Endothelial cell (in vitro differentiated cells): ENCODE data around the gene TGFBR3. TPM values are rescaled to one million over a fixed set of nuclear protein-coding genes. Genes with fewer than 3 reads are reported as not detected.
A peak's percentile ranks its signal among the peaks of the same experiment; 100 is the strongest.
"Not testable (repeated sequence)": the region's sequence is repeated elsewhere in the genome, so short reads cannot be mapped to it uniquely, and the experiment has no call there.

Experiments
- DNase-seq: peaks from one replicate; pipeline ENCODE4 v3.0.0; 2021; ENCODE audit warnings: low spot score
- H3K27ac Mint-ChIP-seq: one replicate; pipeline ENCODE4 v1.8.0; 2021; ENCODE audit warnings: mixed read lengths, inconsistent platforms; ENCODE audit not compliant: unreplicated experiment
- H3K27me3 Mint-ChIP-seq: one replicate; pipeline ENCODE4 v1.8.0; 2021; ENCODE audit warnings: mild to moderate bottlenecking, moderate library complexity, mixed read lengths, inconsistent platforms; ENCODE audit not compliant: unreplicated experiment
- H3K36me3 Mint-ChIP-seq: one replicate; pipeline ENCODE4 v1.8.0; 2021; ENCODE audit warnings: mild to moderate bottlenecking, low read depth, mixed read lengths, inconsistent platforms; ENCODE audit not compliant: unreplicated experiment
- H3K4me1 Mint-ChIP-seq: one replicate; pipeline ENCODE4 v1.8.0; 2021; ENCODE audit warnings: mild to moderate bottlenecking, mixed read lengths, inconsistent platforms; ENCODE audit not compliant: unreplicated experiment
- H3K4me3 Mint-ChIP-seq: one replicate; pipeline ENCODE4 v1.8.0; 2021; ENCODE audit warnings: mild to moderate bottlenecking, mixed read lengths, inconsistent platforms; ENCODE audit not compliant: unreplicated experiment
- H3K9me3 Mint-ChIP-seq: one replicate; pipeline ENCODE4 v1.8.0; 2021; ENCODE audit warnings: mixed read lengths, inconsistent platforms; ENCODE audit not compliant: unreplicated experiment
- total RNA-seq: library from RNA; stranded (reverse); fragmentation: NEBNext Ultra II Directional; extraction: Animal tissue kit (Norgen Biotek cat#: 25700); gene quantifications from one replicate; pipeline ENCODE4 v1.2.1, GENCODE V29; 2021; ENCODE audit not compliant: unreplicated experiment
- TF ChIP-seq, protein P1 (sequence below): fragments of 200-600 bp; sonication (generic); IDR thresholded peaks from one replicate; pipeline ENCODE4 v1.5.0; 2021; ENCODE audit warnings: antibody characterized with exemption; ENCODE audit not compliant: unreplicated experiment

The TGFBR3 gene
- total RNA-seq, 1 donor from 2014 or later = 39.2 TPM

DNA sequence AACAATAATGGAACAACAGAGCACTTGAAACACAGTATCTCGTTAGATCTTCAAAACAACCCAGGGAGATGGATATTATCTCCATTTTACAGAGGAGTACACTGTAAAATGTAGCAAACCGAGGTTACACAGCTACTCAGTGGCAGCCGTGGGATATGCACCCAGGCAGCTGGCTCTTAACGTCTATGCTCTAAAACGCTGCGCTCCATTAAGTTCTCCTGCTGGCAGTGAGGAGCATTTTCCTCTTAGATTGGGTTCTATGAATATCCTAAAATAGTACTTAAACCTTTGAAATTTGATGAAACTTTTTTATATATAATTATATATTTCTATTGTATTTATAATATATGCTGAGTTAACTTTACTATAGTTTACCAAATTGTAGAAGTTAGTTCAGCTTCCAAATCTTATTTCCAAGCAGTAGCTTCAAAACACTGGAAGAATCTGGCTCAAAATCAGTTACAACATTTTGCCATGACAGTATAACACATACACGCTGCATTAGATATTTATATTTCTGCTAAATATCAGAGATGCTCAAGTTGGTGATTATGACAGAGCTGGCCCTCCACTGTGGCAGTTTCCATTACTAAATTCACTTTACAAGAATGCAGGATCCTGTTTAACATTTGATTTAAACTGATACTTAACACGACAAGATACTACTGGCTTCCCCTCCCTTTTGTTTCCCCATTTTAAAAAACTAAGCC, 49.5 kb downstream of the TGFBR3 start:
- no peak for DNase-seq
- TF ChIP-seq, protein P1, sequence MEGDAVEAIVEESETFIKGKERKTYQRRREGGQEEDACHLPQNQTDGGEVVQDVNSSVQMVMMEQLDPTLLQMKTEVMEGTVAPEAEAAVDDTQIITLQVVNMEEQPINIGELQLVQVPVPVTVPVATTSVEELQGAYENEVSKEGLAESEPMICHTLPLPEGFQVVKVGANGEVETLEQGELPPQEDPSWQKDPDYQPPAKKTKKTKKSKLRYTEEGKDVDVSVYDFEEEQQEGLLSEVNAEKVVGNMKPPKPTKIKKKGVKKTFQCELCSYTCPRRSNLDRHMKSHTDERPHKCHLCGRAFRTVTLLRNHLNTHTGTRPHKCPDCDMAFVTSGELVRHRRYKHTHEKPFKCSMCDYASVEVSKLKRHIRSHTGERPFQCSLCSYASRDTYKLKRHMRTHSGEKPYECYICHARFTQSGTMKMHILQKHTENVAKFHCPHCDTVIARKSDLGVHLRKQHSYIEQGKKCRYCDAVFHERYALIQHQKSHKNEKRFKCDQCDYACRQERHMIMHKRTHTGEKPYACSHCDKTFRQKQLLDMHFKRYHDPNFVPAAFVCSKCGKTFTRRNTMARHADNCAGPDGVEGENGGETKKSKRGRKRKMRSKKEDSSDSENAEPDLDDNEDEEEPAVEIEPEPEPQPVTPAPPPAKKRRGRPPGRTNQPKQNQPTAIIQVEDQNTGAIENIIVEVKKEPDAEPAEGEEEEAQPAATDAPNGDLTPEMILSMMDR = no peak
- Mint-ChIP-seq H3K36me3 (no peaks in the 10 kb centered on the region), H3K4me3 (no peak overlapping the region), H3K27ac (no peak overlapping the region), H3K9me3 (no peaks in the 10 kb centered on the region), H3K4me1 (no peaks in the 10 kb centered on the region), H3K27me3 (peaks cover 2% of the 10 kb centered on the region)

DNA sequence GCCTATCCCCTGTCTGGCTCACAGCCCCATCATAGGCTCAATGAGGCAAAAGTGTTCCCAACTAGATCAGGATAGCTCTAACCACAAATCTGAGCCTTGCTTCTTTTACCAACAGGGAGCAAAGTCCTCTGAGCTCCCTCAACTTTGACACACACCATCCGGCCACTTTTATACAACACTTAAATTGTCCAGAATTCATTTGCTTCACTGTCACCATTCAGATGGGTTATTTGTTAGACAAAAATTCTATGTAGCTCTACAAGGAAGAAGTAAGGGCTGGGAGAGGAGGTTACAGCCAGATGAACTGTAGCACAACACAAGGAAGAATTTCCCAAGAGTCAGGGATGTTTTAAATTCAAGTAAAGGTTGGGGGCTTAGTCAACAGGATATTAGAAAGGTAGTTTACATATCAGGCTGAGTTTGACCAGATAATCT, 50.8 kb downstream of the TGFBR3 start:
- Mint-ChIP-seq H3K36me3 (no peaks in the 10 kb centered on the region), H3K27ac (no peak overlapping the region), H3K9me3 (no peaks in the 10 kb centered on the region), H3K4me3 (peak overlapping the region; percentile 29), H3K27me3 (peaks cover 4% of the 10 kb centered on the region), H3K4me1 (no peaks in the 10 kb centered on the region)
- TF ChIP-seq, protein P1 = no peak
- no peak for DNase-seq

DNA sequence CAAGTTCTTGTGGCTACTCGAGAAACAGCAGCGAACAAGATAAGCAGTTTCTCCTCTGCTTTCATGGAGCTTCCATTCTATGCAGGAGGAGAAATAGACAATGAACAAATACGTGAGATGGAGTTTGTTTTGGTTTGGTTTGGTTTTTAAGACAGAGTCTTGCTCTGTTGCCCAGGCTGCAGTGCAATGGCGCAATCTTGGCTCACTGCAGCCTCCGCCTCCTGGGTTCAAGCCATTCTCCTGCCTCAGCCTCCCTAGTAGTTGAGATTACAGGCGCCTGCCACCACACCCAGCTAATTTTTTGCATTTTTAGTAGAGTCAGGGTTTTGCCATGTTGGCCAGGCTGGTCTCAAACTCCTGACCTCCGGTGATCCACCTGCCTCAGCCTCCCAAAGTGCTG, 51.4 kb downstream of the TGFBR3 start:
- not testable (repeated sequence) for H3K4me1 Mint-ChIP-seq, DNase-seq, H3K9me3 Mint-ChIP-seq, H3K27me3 Mint-ChIP-seq, H3K4me3 Mint-ChIP-seq, H3K36me3 Mint-ChIP-seq, H3K27ac Mint-ChIP-seq

DNA sequence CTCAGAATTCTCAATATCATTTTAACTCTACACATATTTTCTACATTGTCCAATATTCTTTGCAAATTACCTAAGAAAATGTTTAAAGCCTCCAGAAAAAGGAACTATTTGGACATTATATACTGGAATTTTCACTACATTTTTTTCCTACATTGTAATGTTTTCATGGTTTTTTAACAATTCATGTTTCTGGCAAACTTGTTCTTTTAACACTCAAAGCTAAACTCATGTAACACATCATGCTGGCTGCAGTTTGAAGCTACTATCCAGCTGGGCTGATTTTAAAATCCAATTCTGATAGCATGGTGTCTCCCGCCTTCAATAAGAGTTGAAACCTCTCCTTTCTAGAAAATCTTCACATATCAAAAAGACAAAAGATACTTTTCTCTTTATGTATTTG, 52.0 kb downstream of the TGFBR3 start:
- no peak for DNase-seq
- Mint-ChIP-seq H3K36me3 (no peaks in the 10 kb centered on the region), H3K4me3 (no peak overlapping the region), H3K9me3 (no peaks in the 10 kb centered on the region), H3K27ac (no peak overlapping the region), H3K4me1 (no peaks in the 10 kb centered on the region), H3K27me3 (peaks cover 5% of the 10 kb centered on the region)
- TF ChIP-seq, protein P1 = no peak

DNA sequence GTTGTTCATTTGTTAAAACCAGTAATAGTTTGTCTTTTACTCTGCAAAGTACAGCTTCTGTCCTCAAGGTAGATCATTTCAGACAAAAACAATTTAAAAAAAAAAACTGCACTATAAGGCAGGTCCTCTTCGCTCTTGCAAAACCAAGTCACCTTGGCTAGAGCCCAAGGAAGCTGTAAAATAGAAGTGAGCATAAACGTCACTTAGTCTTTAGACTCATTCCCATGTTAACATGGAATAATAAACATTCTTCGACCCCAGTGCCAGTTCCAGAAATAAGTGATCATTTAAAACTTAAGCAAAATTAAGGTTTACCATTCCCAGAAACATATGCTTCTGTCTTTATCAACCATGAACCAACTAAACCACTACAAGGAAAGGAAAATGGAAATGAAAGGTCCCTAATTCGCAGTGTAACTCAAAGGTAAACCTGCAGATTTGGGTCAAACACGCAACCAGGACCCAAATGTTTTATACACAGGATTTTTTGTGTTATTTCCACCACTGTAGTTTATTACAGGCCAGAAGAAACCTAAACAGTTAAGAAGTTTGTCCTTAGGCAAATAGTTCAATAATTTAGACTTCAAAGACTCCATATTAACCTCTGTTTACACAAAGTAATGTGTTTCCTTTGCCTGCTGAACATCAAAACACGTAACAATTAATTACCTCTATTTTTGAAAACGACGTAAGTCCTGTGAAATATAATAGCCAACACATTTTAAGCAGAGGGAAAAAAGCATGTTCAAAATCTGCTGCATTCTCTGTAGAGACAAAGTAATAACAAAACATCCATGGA, 54.6 kb downstream of the TGFBR3 start:
- peaks cover 11% of the 10 kb centered on the region for H3K4me1 Mint-ChIP-seq
- no peaks in the 10 kb centered on the region for H3K9me3 Mint-ChIP-seq
- TF ChIP-seq, protein P1 = no peak
- no peak for DNase-seq
- no peak overlapping the region for H3K27ac Mint-ChIP-seq
- peaks cover 5% of the 10 kb centered on the region for H3K27me3 Mint-ChIP-seq
- H3K4me3 Mint-ChIP-seq = no peak overlapping the region
- no peaks in the 10 kb centered on the region for H3K36me3 Mint-ChIP-seq
